Measurements from ENCODE around the gene THY1. TPM values are rescaled to one million over a fixed set of nuclear protein-coding genes. Genes with fewer than 3 reads are reported as not detected.
"Not testable (repeated sequence)": the region's sequence is repeated elsewhere in the genome, so short reads cannot be mapped to it uniquely, and the experiment has no call there.

The THY1 gene
- total RNA-seq, 1 experiment from 2014 or later, result 0.25 TPM

DNA sequence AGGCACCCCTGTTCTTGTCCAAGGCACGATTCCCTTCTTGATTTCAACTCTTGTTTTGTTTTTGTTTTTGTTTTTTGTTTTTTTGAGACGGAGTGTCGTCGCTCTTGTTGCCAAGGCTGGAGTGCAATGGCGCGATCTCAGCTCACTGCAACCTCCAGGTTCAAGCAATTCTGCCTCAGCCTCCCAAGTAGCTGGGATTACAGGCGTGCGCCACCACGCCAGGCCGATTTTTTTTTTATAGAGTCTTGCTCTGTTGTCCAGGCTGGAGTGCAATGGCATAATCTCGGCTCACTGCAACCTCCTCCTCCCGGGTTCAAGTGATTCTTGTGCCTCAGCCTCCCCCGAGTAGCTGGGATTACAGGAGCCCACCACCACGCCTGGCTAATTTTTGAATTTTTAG, 40.5 kb downstream of the THY1 start:
- not testable (repeated sequence) for DNase-seq (ENCODE audit: low spot score)

- DNase-seq (ENCODE audit: low spot score), result no peak
These were observed 40.9 kb downstream of the THY1 start for GRCh38 chr11:119382101-119382500.

DNA sequence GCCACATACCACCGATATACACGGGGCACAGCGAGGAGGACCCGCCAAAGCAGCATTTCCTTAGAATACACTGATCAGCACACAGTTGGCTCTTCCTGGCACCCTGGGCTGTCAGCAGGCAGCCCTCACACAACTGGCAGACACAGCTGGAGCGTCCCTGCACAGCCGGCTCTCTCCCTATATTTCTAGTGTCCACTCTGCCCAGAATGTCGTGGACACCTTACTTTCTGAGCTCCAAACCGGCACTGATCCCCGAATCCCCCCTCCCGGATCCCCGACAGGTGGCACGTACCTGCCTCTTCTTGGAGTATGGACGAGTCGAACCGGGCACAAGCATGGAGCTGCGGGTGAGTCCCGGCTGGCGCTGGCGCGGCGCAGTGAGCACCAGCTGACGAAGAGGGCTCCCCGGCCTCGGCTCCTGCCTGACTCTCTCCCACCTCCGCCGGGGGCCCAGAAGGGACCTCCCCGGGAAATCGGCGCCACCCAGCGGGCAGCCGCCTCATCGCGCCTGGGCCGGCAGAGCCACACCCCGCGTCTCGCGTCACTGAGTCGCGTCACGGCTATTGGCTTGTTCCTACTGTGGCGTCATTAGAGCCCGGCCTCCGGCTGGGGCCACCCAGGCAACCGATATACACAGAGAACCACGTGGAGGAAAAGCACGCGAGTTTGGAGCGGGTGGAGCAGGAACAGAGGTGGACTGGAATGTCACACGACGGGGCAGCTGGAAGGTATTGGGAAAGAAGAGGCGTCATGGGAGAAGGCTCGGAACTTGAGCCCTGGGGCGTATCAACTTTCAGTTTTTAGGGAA, 41.6 kb downstream of the THY1 start, which contains the start of gene USP2:
Gene USP2, minus strand, starts transcription at position 510 of the 808 bp plus-strand sequence. CDS start 8,210 bp downstream, outside the sequence.
- DNase-seq (ENCODE audit: low spot score), result peak; percentile 100

- peak; percentile 16 for DNase-seq (ENCODE audit: low spot score)
These were observed 42.2 kb downstream of the THY1 start for GRCh38 chr11:119380827-119381180.

GRCh38 chr11:119380160-119380826, 42.7 kb downstream of the THY1 start:
- DNase-seq (ENCODE audit: low spot score), result no peak

DNA sequence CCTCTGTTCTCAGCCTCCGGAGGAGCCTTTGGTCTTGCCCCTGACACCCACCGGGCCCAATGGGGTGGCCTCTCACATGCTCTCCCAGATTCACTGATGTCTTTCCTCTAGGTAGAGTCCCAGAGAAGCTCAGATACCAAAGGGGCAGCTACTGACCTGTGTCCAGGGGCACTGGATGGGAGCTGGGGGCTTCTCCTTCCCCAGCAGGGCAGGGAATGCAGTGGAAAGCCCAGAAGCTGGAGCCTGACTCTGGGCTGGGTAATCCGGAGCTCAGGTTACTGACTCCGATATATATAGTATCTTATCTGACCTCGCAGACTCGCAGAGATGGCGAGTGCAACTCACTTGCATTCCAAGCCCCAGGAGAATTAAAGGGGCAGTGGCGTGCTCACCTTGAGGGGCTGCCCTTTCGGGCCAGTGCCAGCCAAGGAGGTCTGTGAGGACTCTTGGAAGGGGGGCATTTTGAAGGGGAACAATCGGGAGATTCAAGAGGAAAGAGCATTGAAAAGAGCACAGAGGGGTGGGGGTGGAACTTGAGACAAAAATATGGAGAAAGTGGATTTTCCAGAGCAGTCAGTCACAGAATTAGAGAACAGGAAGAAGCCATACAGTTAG, 44.0 kb downstream of the THY1 start:
- no peak for DNase-seq (ENCODE audit: low spot score)

DNA sequence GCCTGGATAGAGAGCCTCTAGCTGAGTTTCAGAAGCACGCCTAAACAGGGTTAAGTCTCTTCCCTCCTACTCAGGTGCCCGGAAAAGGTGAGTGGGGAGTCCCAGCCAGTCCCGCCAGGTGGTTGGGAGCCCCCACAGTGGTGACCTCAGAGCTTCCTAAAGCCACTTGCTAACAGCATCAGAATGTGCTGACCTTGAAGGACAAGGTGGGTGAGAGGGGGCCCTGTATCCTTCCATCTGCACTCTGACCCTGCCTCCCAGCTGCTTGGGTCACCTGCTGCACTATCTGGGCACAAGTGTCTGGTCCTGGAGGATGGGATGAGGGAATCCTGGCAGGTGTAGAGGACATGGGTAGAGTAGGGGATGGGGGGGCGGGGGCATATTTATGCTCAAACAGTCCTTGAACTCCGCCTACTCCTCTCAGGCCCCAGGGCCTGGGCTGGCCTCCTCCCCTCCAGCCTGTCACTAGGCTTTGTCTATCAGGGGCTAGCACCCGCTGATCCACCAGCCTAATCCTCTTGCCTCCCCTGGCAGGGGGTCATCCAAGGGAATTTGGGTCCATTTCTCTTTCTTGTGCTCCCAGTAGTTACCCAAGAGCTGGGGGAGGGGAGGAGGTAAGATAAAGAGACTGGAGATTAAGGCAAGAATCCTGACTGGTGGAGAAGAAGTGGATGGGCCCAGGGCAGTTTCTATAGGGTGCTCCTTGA, 44.9 kb downstream of the THY1 start:
- no peak for DNase-seq (ENCODE audit: low spot score)

GRCh38 chr11:119377112-119377901, 45.7 kb downstream of the THY1 start:
- no peak for DNase-seq (ENCODE audit: low spot score)

- DNase-seq (ENCODE audit: low spot score), result no peak
These were observed 46.6 kb downstream of the THY1 start for GRCh38 chr11:119376197-119376847.

DNA sequence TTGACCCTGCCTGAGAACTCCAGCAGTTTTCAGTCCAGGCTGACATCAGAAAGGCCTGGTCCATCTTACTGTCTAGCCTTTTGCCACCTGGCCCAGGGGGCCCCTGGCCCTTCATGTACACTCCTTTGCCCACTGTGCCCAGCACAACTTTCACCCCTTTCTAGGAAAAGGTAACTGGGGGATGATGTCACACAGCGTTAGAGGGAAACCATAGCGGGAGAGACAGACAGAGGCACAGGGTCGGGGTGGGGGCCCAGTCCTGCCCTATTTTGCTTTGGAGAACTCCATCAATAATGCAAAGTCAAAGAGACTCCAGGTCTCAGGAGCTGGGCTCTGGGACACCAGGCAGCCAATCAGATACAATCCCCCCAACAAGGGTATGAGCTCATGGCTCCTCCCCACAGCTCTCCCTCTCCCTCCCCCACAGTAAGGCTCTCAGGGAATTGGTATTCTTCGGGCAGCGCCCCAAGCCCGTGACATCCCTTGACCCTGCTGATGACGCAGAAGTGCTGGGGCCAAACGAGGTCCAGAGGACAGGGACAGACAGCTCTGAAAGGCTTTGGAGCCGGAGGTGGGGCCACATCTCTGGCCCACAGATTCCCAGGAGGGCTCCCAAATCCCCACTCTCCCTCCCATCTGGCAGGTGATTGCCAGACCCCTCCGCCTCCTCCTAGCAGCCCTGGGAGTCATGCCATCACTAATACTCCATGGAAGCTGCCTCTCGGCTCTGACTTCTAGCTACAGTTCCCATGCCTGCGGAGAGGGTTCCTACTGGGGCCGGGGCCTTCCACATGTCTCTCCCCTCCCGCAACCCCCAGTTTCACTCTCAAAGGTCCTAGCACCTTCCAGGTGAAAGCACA, 47.4 kb downstream of the THY1 start:
- no peak for DNase-seq (ENCODE audit: low spot score)

GRCh38 chr11:119374632-119375336, 48.2 kb downstream of the THY1 start:
- no peak for DNase-seq (ENCODE audit: low spot score)

DNA sequence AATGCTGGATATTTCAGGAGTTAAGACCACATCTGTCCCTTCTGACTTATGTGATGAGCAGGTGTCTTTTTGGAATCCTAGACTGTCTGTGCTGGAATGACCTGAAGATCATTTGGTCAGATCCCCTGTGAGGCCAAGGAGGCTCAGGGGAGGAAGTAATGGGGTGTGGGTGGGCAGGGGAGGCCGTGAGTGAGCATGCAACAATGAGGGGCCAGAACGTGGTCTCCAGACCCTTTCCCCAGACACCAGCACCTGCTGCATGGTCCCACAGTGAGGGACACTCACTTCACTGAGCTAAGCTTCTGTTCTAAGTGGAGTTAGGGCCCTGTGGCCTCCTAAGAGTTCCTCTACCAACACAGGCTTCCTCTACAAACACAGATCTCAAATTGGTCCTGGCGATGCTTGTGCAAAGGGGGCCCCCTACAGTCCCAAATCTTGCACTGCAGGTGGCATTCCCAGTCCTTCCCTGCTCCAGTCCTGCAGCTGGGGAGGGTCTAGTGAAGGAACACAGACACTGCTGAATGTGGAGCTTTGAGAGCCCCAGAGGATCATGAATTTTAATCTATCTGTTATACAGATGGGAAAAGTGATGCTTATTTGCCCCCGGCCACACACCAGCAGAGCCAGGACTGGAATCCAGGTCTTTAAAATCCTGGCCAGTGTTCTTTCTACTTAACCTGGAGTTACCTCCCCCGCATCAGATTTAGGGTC, 48.9 kb downstream of the THY1 start:
- DNase-seq (ENCODE audit: low spot score), result peak; percentile 92

DNA sequence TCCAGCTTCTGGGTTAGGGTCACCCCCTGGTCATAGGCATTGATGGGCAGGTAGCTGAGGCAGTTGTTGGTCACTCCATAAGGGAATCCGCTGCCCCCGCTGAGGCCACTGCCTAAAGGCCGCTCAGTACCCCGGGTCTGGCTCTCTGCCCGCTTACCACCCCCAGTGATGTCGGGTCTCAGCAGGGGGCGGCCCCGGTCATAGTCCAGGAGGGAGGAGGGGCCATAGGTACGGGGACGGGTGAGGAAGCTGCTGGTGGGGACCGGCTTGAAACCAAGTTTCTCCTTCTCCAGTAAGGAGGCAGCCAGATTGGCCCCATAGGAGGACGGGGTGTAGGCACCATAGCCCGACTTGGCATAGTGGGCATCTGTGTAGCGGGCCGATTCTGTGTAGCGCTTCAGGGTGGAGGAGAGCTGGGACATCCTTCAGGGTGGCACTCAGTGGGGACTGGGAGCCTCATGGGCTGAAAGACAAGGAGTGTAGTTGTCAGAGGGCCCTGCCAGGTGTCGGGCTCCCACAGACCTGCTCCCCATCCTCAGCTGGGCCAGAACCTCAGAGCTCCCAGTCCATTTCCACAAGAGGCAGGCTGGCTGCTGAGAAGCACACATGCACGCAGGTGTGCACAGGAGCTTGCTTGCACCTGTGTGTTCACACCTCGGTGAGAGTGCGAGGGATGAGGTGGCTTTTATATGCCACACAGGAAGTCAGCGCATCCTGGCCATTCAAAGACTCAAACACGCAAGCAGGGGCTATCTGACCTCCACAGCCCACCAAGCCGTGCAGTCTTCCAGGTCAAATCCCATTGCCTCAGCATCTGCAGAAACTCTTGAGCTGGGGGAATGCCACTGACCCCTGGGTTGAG, 49.7 kb downstream of the THY1 start:
- DNase-seq (ENCODE audit: low spot score), result no peak

DNA sequence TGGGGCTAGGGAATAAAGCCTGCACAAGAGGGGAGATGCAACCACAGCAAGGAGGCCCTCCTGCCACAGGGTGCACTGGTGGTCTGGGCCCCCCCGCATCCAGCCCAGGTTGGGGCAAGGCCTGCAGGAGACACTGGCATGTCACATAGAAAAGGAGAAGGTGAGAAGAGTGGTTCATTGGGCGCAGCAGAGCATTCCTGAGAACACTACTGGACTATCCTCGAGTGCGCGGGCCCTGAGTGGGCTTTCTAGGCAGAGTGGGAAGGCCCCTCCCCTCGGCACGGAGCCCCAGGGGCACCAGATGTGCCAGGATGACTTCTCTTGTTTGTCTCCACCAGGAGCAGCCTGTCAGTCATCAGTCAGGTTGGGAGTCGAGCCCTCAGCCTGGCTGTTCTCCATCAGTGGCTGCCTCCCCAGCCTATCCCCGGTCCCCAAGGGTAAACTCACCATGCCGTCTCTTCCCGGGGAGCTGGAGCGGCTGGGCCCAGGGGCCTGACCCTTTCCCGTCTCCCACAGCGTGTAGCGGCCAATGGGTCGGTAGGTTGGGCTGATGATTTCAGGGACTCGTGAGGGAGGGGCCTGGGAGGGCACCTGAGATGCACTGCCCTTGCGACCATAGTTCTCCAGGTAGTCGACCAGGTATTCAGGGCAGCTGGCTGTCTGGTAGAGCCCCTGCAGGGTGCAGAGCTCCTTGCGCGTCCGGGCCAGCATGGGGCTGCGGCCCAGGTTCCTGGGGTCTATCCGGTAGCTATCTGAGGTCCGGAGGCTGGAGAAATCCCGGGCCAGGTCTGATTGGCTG, 50.5 kb downstream of the THY1 start:
- DNase-seq (ENCODE audit: low spot score), result no peak

DNA sequence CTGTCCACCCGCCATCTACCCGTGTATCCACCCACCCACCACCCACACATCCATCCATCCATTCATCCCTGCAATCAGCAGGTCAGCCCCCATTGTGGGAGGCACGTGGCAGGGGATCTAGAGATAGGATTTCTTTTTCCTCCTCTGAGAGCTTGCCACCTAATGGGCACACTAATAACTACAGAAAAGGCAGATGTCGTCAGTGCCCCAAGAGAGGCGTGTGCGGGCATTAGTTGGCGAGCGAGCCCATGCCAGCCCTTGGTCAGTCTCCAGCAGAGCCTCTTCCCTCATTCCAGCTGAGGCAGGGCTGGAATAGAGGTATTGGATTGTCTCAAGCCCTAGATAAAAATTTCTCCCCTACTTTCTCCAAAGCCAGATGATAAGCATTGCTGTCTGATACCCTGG, 51.2 kb downstream of the THY1 start:
- peak; percentile 62 for DNase-seq (ENCODE audit: low spot score)

- no peak for DNase-seq (ENCODE audit: low spot score)
These were observed 51.8 kb downstream of the THY1 start for GRCh38 chr11:119371067-119371601.
